Measurements from ENCODE around the gene C2CD2L.
"Not testable (repeated sequence)": the region's sequence is repeated elsewhere in the genome, so short reads cannot be mapped to it uniquely, and the experiment has no call there.

The C2CD2L gene

DNA sequence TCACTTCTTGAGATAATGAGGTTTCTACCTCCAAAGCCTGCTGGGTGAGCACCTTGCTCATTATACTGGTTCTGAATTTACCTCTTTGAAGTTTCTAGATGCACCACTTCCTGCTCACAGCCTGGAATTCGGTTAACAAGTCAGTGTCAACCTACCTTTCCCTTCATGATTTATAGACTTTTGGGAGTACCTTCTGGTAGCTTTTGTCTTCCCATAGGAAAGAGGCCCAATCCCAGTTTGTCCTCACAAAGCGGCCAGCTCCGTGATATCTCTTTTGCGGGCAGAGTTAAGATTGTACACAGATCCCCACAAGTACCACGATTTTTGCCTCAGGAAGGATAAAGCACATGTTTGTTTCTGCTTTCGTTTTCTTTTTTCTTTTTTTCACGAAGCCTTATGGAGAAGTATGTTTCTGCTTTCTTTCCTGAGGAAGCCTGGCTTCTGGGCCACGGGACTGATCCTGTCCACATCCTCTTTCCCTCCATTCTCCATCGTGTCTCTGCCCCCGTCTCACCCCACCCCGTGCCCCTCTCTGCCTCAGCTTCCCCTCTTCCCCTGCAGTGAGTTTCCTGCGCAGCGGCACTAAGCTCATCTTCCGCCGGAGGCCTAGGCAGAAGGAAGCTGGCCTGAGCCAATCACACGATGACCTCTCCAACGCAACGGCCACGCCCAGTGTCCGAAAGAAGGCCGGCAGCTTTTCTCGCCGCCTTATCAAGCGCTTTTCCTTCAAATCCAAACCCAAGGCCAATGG is 8.5 kb downstream of the C2CD2L start:
- DNase-seq (ENCODE audit: low spot score) = peak; percentile 60

DNA sequence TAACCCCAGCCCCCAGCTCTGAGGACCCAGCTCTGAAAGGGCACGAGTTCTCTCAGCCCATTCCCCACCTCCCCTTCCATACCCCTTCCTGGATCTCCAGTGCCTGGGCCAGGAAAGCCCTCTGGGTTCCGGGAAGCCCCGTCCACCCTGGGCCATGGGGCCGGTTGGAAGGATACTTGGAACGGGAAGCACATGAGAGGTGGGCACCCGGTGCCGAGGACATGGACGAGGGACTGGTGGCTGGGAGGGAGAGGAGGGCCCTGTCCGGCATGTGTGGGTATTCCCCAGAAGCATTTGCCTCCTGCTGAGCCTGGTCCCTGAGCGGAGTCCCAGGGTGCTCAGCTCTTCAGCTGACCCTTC is 9.1 kb downstream of the C2CD2L start:
- no peak for DNase-seq (ENCODE audit: low spot score)

DNA sequence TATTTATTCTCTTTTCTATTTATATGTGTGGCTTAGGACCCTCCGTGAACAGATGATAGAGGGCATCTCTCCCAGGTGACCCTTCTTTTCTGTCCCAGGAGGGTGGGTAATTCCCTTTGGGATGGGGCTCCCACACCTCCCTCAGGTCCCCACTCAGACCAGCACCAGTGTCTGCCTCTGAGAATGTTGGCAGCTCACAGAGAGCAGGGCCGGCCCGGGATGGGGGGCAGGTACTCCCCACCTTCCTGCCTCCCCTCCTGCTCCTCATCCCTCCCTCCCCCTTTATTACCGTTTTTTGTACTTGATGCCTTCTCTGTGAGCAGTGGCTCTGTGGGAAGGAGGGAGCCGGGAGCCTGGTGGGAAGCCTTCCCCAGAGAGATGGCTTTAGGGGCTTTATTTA is 9.5 kb downstream of the C2CD2L start:
- DNase-seq (ENCODE audit: low spot score) = no peak

GRCh38 chr11:119117004-119117706 is 10.0 kb downstream of the C2CD2L start:
- no peak for DNase-seq (ENCODE audit: low spot score)

GRCh38 chr11:119118227-119118626 is 11.1 kb downstream of the C2CD2L start:
- no peak for DNase-seq (ENCODE audit: low spot score)

DNA sequence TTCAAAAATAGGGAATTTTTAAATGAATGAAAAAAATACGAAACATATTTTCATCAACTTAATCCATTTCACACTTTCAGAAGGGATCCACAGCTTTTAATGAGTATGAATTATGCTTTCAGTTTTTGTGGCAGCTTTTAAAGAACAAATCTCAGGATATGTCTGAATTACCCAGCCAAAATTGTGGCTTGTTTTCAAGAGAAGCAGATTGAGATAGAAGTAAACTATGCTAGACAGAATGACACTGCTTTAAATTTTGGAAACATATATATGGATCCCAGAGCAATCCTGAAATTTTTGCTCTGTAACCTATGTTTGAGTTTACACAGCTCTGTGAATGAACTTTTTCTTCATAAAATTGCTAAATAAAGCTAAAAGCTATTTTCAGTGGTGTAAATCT is 11.8 kb downstream of the C2CD2L start:
- no peak for DNase-seq (ENCODE audit: low spot score)

DNA sequence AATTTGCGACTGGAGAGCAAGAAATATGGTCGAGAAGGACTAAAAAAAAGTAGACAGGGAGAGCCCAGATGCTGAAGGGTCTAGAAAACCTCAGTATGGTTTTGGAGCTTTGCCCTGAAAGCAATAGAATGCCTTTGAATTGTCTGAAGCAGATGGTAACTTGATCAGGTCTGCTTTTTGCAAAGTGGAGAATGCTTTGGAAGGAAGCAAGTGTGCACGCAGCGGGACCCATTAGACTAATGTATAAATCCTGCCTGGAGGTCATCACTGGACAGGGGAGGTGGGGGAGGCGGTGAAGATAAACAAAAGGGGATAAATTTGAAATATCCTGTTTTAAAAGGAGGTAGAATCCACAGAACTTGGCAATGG is 13.5 kb downstream of the C2CD2L start:
- peak; percentile 60 for DNase-seq (ENCODE audit: low spot score)

GRCh38 chr11:119121008-119121810 is 14.1 kb downstream of the C2CD2L start, which contains the start of gene HINFP:
TSS of gene HINFP (plus strand) at chr11:119121580. CDS start at chr11:119126945, 5,365 bp downstream.
- peak; percentile 99 for DNase-seq (ENCODE audit: low spot score)

DNA sequence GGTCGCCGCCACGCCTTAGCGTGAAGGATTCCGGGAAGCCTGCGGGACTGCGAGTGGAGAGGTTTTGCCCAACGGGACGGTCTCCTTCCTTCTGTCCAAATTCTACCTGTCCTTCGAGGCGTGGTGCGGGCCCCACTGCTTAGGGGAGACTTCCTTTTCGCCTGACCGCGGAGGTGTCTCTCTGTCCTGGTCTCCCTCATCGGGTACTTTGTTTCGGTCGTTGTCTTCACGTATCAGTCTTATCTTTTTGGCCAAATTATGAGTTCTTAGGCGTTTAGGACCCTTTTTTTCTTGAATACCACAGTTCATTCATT is 14.6 kb downstream of the C2CD2L start:
- DNase-seq (ENCODE audit: low spot score) = no peak

DNA sequence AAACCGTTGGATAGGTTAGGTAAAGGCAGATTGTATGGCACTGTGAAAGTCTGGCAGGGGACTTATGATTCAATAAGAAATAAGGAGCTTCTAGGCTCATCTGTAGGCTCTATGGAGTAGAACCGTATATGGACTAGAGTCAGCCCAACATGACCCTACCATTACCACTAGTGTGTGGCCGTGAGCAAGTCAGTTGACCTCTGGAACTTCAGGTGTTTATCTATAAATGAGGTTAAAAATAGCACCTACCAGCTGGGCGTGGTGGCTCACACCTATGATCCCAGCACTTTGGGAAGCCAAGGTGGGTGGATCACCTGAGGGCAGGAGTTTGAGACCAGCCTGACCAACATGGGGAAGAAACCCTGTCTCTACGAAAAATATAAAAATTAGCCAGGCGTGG is 18.7 kb downstream of the C2CD2L start:
- no peak for DNase-seq (ENCODE audit: low spot score)

DNA sequence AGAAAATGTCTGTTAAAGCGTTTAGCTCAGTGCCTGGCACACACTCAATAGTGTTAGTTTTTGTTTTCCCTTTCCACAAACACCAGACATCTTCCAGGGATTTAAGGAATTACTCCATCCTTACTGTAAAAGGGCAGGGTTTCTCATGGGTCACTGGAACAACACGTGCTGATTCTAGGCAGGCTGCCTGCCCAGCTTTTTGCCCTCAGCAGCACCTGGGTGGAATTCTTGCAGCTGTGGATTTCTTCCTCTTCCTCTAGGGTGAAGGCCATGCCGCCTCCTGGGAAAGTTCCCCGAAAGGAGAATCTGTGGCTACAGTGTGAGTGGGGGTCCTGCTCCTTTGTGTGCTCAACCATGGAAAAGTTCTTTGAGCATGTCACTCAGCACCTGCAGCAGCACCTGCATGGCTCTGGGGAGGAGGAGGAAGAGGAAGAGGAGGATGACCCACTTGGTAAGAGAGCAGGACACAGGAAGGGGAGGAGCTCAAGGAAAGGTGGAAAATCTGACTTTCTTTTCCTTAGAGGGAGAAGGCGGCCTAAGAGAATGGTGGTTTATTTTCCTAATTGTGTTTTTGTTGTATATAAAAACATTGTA is 19.6 kb downstream of the C2CD2L start:
- DNase-seq (ENCODE audit: low spot score) = no peak

DNA sequence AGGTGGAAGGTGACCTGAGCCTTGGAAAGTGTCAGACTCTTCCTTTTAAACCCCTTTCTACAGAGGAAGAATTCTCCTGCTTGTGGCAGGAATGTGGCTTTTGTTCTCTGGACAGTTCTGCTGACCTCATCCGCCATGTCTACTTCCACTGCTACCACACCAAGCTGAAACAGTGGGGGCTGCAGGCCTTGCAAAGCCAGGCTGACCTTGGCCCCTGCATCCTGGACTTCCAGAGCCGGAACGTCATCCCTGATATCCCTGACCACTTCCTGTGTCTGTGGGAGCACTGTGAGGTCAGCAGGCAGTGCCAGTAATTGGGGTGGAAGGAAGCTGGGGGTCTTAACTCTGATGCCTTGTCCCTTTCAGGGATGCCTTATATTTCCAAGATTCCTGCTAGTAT is 23.5 kb downstream of the C2CD2L start:
- DNase-seq (ENCODE audit: low spot score) = no peak

- DNase-seq (ENCODE audit: low spot score) = no peak
Measured at GRCh38 chr11:119134389-119134978, 27.3 kb downstream of the C2CD2L start.

GRCh38 chr11:119139276-119139675 is 32.1 kb downstream of the C2CD2L start:
- DNase-seq (ENCODE audit: low spot score) = not testable (repeated sequence)

- DNase-seq (ENCODE audit: low spot score) = peak; percentile 46
Measured at GRCh38 chr11:119144825-119145486, 37.8 kb downstream of the C2CD2L start.

- no peak for DNase-seq (ENCODE audit: low spot score)
Measured at GRCh38 chr11:119145551-119145950, 38.4 kb downstream of the C2CD2L start.

DNA sequence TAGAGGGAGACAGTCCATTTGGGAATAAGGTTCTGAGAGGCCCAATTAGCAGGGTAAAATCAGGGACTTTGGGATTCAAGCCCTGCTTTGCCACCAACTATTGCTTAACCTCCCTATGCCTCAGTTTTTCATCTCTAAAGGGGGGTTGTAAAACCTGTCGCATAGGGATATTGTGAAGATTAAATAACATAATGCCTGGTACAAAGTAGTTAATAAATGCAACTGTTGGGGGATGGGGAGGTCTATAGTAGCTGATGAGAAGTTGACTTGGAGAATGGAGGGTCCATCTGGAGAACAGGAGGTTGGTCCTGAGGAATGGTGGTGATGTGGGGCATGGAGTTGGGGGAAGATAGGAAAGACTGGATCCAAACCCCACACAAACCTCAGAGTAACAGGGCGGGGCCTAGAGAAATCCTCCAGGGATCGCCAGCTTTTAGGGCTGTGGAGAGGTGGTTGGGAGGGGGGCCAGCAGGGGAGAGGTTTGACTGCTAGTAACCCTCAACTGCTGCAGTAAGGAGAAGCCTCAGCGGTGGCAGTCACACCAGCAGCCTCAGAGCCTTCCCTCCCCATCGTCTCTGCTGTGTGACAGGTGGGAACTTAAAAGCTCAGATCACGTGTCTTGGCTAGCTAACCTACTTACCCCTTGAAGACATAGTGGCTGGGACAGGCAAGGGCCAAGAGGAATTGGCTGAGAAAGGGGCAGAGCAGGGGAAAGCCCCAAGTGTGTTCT is 40.6 kb downstream of the C2CD2L start:
- no peak for DNase-seq (ENCODE audit: low spot score)

- DNase-seq (ENCODE audit: low spot score) = no peak
Measured at GRCh38 chr11:119148720-119149017, 41.5 kb downstream of the C2CD2L start.

- no peak for DNase-seq (ENCODE audit: low spot score)
Measured at GRCh38 chr11:119149018-119149785, 42.1 kb downstream of the C2CD2L start, which contains the start of gene ABCG4. TSS of gene ABCG4 (plus strand) at chr11:119149052. CDS start at chr11:119149966, 914 bp downstream.

GRCh38 chr11:119149786-119150275 is 42.7 kb downstream of the C2CD2L start:
- DNase-seq (ENCODE audit: low spot score) = no peak

Measured in pons (tissue), 1 donor.